Parathyroid adenoma (tissue), 2 donors: ENCODE measurements around the gene ABCC12.

Source experiments
- H2AFZ ChIP-seq: fragments of 300-600 bp; sonication (generic); one replicate; pipeline ENCODE4 v1.7.0; 2017; ENCODE audit warnings: antibody characterized with exemption, mild to moderate bottlenecking
- H3K27ac ChIP-seq: fragments of 300-600 bp; sonication (generic); one replicate; pipeline ENCODE4 v1.7.0; 2017
- H3K27me3 ChIP-seq: fragments of 300-600 bp; sonication (generic); one replicate; pipeline ENCODE4 v1.7.0; 2017; ENCODE audit warnings: low read length; ENCODE audit not compliant: control insufficient read depth, insufficient read depth
- H3K36me3 ChIP-seq: fragments of 300-600 bp; sonication (generic); one replicate; pipeline ENCODE4 v1.7.0; 2017; ENCODE audit warnings: low read length; ENCODE audit not compliant: control insufficient read depth, insufficient read depth
- H3K4me1 ChIP-seq: fragments of 300-600 bp; sonication (generic); one replicate; pipeline ENCODE4 v1.7.0; 2017; ENCODE audit warnings: control low read depth
- H3K4me2 ChIP-seq: fragments of 300-600 bp; sonication (generic); one replicate; pipeline ENCODE4 v1.7.0; 2017; ENCODE audit warnings: low read length
- H3K4me3 ChIP-seq: fragments of 300-600 bp; sonication (generic); one replicate; pipeline ENCODE4 v1.7.0; 2017; ENCODE audit warnings: low read depth, low read length
- H3K79me2 ChIP-seq: fragments of 300-600 bp; sonication (generic); one replicate; pipeline ENCODE4 v1.7.0; 2017; ENCODE audit warnings: control low read depth
- H3K9ac ChIP-seq: fragments of 300-600 bp; sonication (generic); one replicate; pipeline ENCODE4 v1.7.0; 2017; ENCODE audit warnings: mild to moderate bottlenecking
- H3K9me3 ChIP-seq: fragments of 300-600 bp; sonication (generic); one replicate; pipeline ENCODE4 v1.7.0; 2017; ENCODE audit warnings: low read length; ENCODE audit not compliant: control insufficient read depth
- CTCF ChIP-seq: fragments of 300-600 bp; sonication (generic); IDR thresholded peaks from one replicate; pipeline ENCODE4 v1.7.0; 2017; ENCODE audit warnings: antibody characterized with exemption, mild to moderate bottlenecking
- donor health status: primary hyperparathyroidism.

ABCC12 gene

GRCh38 chr16:48143812-48144368 is 11.9 kb downstream of the ABCC12 start:
- H3K9ac ChIP-seq = no peak overlapping the region
- TF ChIP-seq CTCF = no peak
- H3K4me1 ChIP-seq = no peaks in the 10 kb centered on the region
- no peaks in the 10 kb centered on the region for H3K9me3 ChIP-seq
- no peaks in the 10 kb centered on the region for H3K79me2 ChIP-seq
- H3K4me3 ChIP-seq = no peak overlapping the region
- H3K27me3 ChIP-seq = no peaks in the 10 kb centered on the region
- no peak overlapping the region for H3K4me2 ChIP-seq
- no peaks in the 10 kb centered on the region for H3K36me3 ChIP-seq
- no peak overlapping the region for H3K27ac ChIP-seq
- H2AFZ ChIP-seq = no peak overlapping the region

GRCh38 chr16:48140821-48141220 is 15.0 kb downstream of the ABCC12 start:
- H3K36me3 ChIP-seq = no peaks in the 10 kb centered on the region
- H3K79me2 ChIP-seq = no peaks in the 10 kb centered on the region
- no peaks in the 10 kb centered on the region for H3K27me3 ChIP-seq
- H3K4me1 ChIP-seq = no peaks in the 10 kb centered on the region
- H3K9ac ChIP-seq = no peak overlapping the region
- H3K4me2 ChIP-seq = no peak overlapping the region
- no peak overlapping the region for H3K4me3 ChIP-seq
- no peaks in the 10 kb centered on the region for H3K9me3 ChIP-seq
- H2AFZ ChIP-seq = no peak overlapping the region
- H3K27ac ChIP-seq = no peak overlapping the region
- no peak for TF ChIP-seq CTCF

- H3K4me3 ChIP-seq = no peak overlapping the region
- no peaks in the 10 kb centered on the region for H3K27me3 ChIP-seq
- H3K27ac ChIP-seq = no peak overlapping the region
- H3K79me2 ChIP-seq = no peaks in the 10 kb centered on the region
- H3K4me2 ChIP-seq = no peak overlapping the region
- H3K9me3 ChIP-seq = no peaks in the 10 kb centered on the region
- no peaks in the 10 kb centered on the region for H3K36me3 ChIP-seq
- H3K9ac ChIP-seq = no peak overlapping the region
- no peak overlapping the region for H2AFZ ChIP-seq
- no peak for TF ChIP-seq CTCF
- no peaks in the 10 kb centered on the region for H3K4me1 ChIP-seq
Observed at GRCh38 chr16:48139517-48139916, 16.3 kb downstream of the ABCC12 start.

- H3K27ac ChIP-seq = no peak overlapping the region
- H3K27me3 ChIP-seq = no peaks in the 10 kb centered on the region
- no peaks in the 10 kb centered on the region for H3K4me1 ChIP-seq
- H2AFZ ChIP-seq = no peak overlapping the region
- TF ChIP-seq CTCF = no peak
- H3K4me2 ChIP-seq = no peak overlapping the region
- no peaks in the 10 kb centered on the region for H3K36me3 ChIP-seq
- H3K9me3 ChIP-seq = no peaks in the 10 kb centered on the region
- no peaks in the 10 kb centered on the region for H3K79me2 ChIP-seq
- H3K4me3 ChIP-seq = no peak overlapping the region
- H3K9ac ChIP-seq = no peak overlapping the region
Observed at GRCh38 chr16:48138543-48138942, 17.2 kb downstream of the ABCC12 start.

GRCh38 chr16:48137822-48138221 is 18.0 kb downstream of the ABCC12 start:
- H3K9me3 ChIP-seq = no peaks in the 10 kb centered on the region
- H3K27me3 ChIP-seq = no peaks in the 10 kb centered on the region
- no peaks in the 10 kb centered on the region for H3K36me3 ChIP-seq
- no peak for TF ChIP-seq CTCF
- no peaks in the 10 kb centered on the region for H3K4me1 ChIP-seq
- H3K4me2 ChIP-seq = no peak overlapping the region
- H3K4me3 ChIP-seq = no peak overlapping the region
- H3K27ac ChIP-seq = no peak overlapping the region
- no peak overlapping the region for H3K9ac ChIP-seq
- H2AFZ ChIP-seq = no peak overlapping the region
- H3K79me2 ChIP-seq = no peaks in the 10 kb centered on the region
